Mesothelial cell of epicardium (in vitro differentiated cells): Measurements from ENCODE around the gene KCND1. TPM values are rescaled to one million over a fixed set of nuclear protein-coding genes. Genes with fewer than 3 reads are reported as not detected.

Experiments used
- DNase-seq, 2 experiments: peaks; one replicate each; pipeline ENCODE4 v3.0.0; 2021; ENCODE audit warnings: low spot score in 2 of 2; ENCODE audit not compliant: unreplicated experiment in 2 of 2
- H3K27ac Mint-ChIP-seq: 2 replicates; pipeline ENCODE4 v1.8.0; 2021; ENCODE audit warnings: mixed read lengths
- H3K27me3 Mint-ChIP-seq: 2 replicates; pipeline ENCODE4 v1.8.0; 2021; ENCODE audit warnings: low read depth, mixed read lengths
- H3K36me3 Mint-ChIP-seq: 2 replicates; pipeline ENCODE4 v1.8.0; 2021; ENCODE audit warnings: mixed read lengths
- H3K4me1 Mint-ChIP-seq: 2 replicates; pipeline ENCODE4 v1.8.0; 2021; ENCODE audit warnings: mixed read lengths
- H3K4me3 Mint-ChIP-seq: 2 replicates; pipeline ENCODE4 v1.8.0; 2021; ENCODE audit warnings: mild to moderate bottlenecking, moderate library complexity, mixed read lengths
- H3K9me3 Mint-ChIP-seq: 2 replicates; pipeline ENCODE4 v1.8.0; 2021; ENCODE audit warnings: mixed read lengths
- total RNA-seq: library from RNA; stranded (reverse); gene quantifications from 3 replicates; pipeline ENCODE4 v1.2.1, GENCODE V29; 2021
- TF ChIP-seq, protein P1 (sequence below): fragments of 200-600 bp; sonication (generic); IDR thresholded peaks from one replicate; pipeline ENCODE4 v1.5.0; 2021; ENCODE audit warnings: antibody characterized with exemption; ENCODE audit not compliant: unreplicated experiment

The KCND1 gene
- total RNA-seq, 1 donor from 2014 or later: 6.1 TPM

DNA sequence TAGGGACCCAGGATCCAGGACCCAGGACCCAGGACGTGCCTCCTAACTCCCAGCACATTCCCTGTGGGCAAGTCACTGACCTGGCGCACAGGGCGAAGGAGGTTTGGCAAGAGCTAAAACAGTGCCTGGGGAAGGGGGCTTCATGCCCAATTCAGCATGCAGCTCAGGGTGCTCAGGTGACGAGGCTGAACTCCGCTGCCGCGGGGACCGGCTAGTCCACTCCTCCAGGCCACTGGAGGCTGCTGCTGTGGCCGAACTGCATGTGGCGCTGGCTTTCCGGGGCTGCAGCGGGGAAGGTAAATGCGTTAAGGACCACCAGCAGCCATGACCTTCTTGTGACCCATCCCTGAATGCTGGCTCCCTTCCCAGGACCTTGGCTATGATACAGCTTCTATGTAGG lies 47.9 kb downstream of the KCND1 start:
- H3K27ac Mint-ChIP-seq: no peak overlapping the region
- H3K4me3 Mint-ChIP-seq: no peak overlapping the region
- peaks cover 15% of the 10 kb centered on the region for H3K36me3 Mint-ChIP-seq
- peaks cover 7% of the 10 kb centered on the region for H3K4me1 Mint-ChIP-seq
- no peak for DNase-seq
- TF ChIP-seq, protein P1, sequence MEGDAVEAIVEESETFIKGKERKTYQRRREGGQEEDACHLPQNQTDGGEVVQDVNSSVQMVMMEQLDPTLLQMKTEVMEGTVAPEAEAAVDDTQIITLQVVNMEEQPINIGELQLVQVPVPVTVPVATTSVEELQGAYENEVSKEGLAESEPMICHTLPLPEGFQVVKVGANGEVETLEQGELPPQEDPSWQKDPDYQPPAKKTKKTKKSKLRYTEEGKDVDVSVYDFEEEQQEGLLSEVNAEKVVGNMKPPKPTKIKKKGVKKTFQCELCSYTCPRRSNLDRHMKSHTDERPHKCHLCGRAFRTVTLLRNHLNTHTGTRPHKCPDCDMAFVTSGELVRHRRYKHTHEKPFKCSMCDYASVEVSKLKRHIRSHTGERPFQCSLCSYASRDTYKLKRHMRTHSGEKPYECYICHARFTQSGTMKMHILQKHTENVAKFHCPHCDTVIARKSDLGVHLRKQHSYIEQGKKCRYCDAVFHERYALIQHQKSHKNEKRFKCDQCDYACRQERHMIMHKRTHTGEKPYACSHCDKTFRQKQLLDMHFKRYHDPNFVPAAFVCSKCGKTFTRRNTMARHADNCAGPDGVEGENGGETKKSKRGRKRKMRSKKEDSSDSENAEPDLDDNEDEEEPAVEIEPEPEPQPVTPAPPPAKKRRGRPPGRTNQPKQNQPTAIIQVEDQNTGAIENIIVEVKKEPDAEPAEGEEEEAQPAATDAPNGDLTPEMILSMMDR: no peak
- no peaks in the 10 kb centered on the region for H3K27me3 Mint-ChIP-seq
- peaks cover 6% of the 10 kb centered on the region for H3K9me3 Mint-ChIP-seq

- TF ChIP-seq, protein P1: no peak
- Mint-ChIP-seq H3K4me1 (peaks cover 22% of the 10 kb centered on the region), H3K27me3 (no peaks in the 10 kb centered on the region), H3K4me3 (no peak overlapping the region), H3K27ac (no peak overlapping the region), H3K36me3 (peaks cover 12% of the 10 kb centered on the region), H3K9me3 (peaks cover 6% of the 10 kb centered on the region)
- DNase-seq: no peak
These were observed 50.9 kb downstream of the KCND1 start for GRCh38 chrX:48920718-48921104.

DNA sequence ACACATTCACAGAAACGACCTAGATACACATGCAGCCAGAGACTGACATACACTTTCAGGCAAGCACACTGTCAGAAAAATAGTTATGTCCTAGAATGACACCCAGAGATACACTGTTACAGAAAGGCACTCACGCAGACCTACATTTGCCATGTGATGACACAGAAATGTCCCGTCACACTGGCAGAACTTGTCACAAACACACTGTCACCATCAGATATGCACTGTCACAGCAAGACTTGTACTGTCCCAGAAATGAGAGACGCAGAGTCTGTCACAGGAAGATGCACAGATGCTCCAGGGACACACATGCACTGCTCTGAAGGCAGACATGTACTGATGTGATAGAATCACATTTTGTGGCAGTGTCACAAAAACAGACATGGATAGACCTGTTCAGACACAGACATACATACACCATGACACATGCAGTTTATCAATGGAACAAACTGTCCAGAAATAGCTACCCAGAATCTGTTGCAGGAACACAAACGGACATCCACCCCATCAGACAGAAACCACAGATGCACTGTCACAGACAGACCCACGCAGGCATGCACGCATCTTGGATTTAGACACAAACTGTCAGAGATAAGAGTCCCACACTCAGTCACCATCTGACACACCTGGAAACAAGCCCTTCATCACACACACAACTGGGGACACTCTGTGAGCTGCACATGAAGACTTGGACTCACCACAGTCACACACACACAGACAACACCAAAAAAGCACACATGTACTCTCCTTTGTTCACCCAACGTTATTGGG lies 51.5 kb downstream of the KCND1 start:
- DNase-seq: no peak
- TF ChIP-seq, protein P1: no peak
- peak overlapping the region; percentile 91 for H3K27ac Mint-ChIP-seq
- H3K4me1 Mint-ChIP-seq: peaks cover 22% of the 10 kb centered on the region
- no peaks in the 10 kb centered on the region for H3K27me3 Mint-ChIP-seq
- peaks cover 7% of the 10 kb centered on the region for H3K36me3 Mint-ChIP-seq
- peaks cover 6% of the 10 kb centered on the region for H3K9me3 Mint-ChIP-seq
- H3K4me3 Mint-ChIP-seq: peak overlapping the region; percentile 73

GRCh38 chrX:48919360-48919841 lies 52.2 kb downstream of the KCND1 start:
- no peak for DNase-seq
- Mint-ChIP-seq H3K4me3 (peak overlapping the region; percentile 73), H3K27me3 (no peaks in the 10 kb centered on the region), H3K9me3 (peaks cover 4% of the 10 kb centered on the region), H3K36me3 (peaks cover 5% of the 10 kb centered on the region), H3K4me1 (peaks cover 22% of the 10 kb centered on the region), H3K27ac (peak overlapping the region; percentile 91)
- TF ChIP-seq, protein P1: no peak

- Mint-ChIP-seq H3K36me3 (peaks cover 4% of the 10 kb centered on the region), H3K27ac (peak within 1 kb of the TSS; percentile 91), H3K4me3 (peak within 1 kb of the TSS; percentile 73), H3K9me3 (no peaks in the 10 kb centered on the region), H3K27me3 (no peaks in the 10 kb centered on the region), H3K4me1 (peaks cover 22% of the 10 kb centered on the region)
- DNase-seq: peak; percentile 84 to 87
- TF ChIP-seq, protein P1: no peak
These were observed 52.9 kb downstream of the KCND1 start, which contains the start of gene PIM2 for GRCh38 chrX:48918643-48919340. Gene PIM2, minus strand, starts transcription at chrX:48919024. Its CDS starts 190 bp downstream, at chrX:48918834.
